Central memory CD8-positive, alpha-beta T cell (primary cell): ENCODE data around the gene IP6K3.

Experiments used
- ATAC-seq: fragments of 150-1000 bp; cut with Tn5 transposase; replicated peaks from 2 replicates; pipeline ENCODE4 v1.10.0; 2022; ENCODE audit warnings: mild to moderate bottlenecking, moderate FRiP score, moderate number of reproducible peaks; ENCODE audit not compliant: poor library complexity, severe bottlenecking; ENCODE audit errors: extremely low read depth
- DNase-seq, 2 donors: peaks; one replicate each; pipeline ENCODE4 v3.0.0; 2021; ENCODE audit warnings: low spot score in 2 of 2
- H3K27ac Mint-ChIP-seq: one replicate; pipeline ENCODE4 v1.8.0; 2022; ENCODE audit warnings: low read depth, mild to moderate bottlenecking, moderate library complexity, mixed read lengths
- H3K27me3 Mint-ChIP-seq: one replicate; pipeline ENCODE4 v1.8.0; 2022; ENCODE audit warnings: mixed read lengths
- H3K36me3 Mint-ChIP-seq: one replicate; pipeline ENCODE4 v1.8.0; 2022; ENCODE audit warnings: mild to moderate bottlenecking, moderate library complexity, mixed read lengths; ENCODE audit not compliant: insufficient read depth
- H3K4me1 Mint-ChIP-seq: one replicate; pipeline ENCODE4 v1.8.0; 2022; ENCODE audit warnings: mixed read lengths
- H3K4me3 Mint-ChIP-seq: one replicate; pipeline ENCODE4 v1.8.0; 2022; ENCODE audit warnings: mild to moderate bottlenecking, moderate library complexity, mixed read lengths
- H3K9me3 Mint-ChIP-seq: one replicate; pipeline ENCODE4 v1.8.0; 2022; ENCODE audit warnings: mixed read lengths

Gene IP6K3

GRCh38 chr6:33750244-33750991 lies 3.7 kb upstream of the IP6K3 start:
- Mint-ChIP-seq H3K4me3 (no peak overlapping the region), H3K27me3 (peaks cover 15% of the 10 kb centered on the region), H3K9me3 (no peaks in the 10 kb centered on the region), H3K27ac (no peak overlapping the region), H3K36me3 (no peaks in the 10 kb centered on the region), H3K4me1 (no peaks in the 10 kb centered on the region)
- DNase-seq (no peak), ATAC-seq (no peak)

GRCh38 chr6:33749401-33749800 lies 2.7 kb upstream of the IP6K3 start:
- DNase-seq: no peak
- Mint-ChIP-seq H3K4me1 (no peaks in the 10 kb centered on the region), H3K9me3 (no peaks in the 10 kb centered on the region), H3K27me3 (peaks cover 15% of the 10 kb centered on the region), H3K36me3 (no peaks in the 10 kb centered on the region), H3K27ac (no peak overlapping the region), H3K4me3 (no peak overlapping the region)
- ATAC-seq: no peak

- Mint-ChIP-seq H3K36me3 (no peaks in the 10 kb centered on the region), H3K4me1 (no peaks in the 10 kb centered on the region), H3K4me3 (no peak overlapping the region), H3K27me3 (peaks cover 15% of the 10 kb centered on the region), H3K27ac (no peak overlapping the region), H3K9me3 (no peaks in the 10 kb centered on the region)
- DNase-seq: no peak
- no peak for ATAC-seq
These were observed 2.1 kb upstream of the IP6K3 start for GRCh38 chr6:33748841-33749240.

DNA sequence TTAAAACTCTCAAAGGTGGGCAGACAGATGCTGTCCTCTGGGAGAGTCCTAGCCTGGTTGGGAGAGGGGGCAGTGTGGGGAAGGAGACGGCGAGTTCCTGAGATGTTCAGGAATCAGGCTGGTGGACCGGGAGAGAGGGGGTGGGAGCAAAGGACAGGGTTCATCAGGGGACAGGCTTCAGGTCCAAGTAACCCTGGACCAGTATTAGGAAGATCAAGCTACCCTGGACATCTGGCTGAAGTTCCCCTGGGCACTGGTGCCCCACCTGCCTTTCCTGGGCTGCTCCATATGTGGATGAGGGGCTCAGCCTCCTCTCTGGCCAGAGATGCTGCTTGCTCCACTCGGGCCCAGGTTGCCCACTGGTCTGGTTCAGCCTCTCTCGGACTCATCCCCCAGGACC lies 1.1 kb upstream of the IP6K3 start:
- Mint-ChIP-seq H3K9me3 (no peaks in the 10 kb centered on the region), H3K4me3 (no peak overlapping the region), H3K27me3 (peaks cover 20% of the 10 kb centered on the region), H3K4me1 (no peaks in the 10 kb centered on the region), H3K27ac (no peak overlapping the region), H3K36me3 (no peaks in the 10 kb centered on the region)
- DNase-seq (no peak), ATAC-seq (no peak)

DNA sequence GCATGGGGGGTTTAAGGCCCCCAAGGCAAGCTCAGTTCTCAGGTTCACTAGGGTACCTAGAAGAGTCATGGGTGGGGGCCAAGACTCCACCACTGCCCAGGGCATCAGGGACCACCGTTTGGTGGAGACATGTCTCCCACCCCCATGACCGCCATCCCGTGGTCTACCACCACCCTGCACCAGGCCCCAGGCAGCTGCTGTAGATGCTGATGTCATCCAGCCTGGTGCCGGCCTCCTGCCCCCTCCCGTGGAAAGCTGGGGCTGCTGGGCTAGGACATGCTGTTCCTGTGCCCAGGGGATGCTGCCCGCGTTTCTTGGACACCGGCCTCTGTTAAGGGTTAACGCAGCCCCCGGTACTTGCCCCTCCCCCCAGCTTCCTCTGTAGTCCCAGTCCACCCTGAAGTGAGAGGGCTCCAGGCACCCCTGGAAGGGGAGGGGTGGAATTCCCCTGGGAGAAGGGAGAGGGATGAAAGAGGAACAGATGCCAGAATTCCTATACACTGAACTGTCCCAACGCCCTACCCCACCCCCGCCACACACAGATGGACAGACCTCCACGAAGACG lies 587 bp downstream of the IP6K3 start:
- Mint-ChIP-seq H3K27me3 (peaks cover 29% of the 10 kb centered on the region), H3K4me3 (no peak overlapping the region), H3K9me3 (no peaks in the 10 kb centered on the region), H3K4me1 (no peaks in the 10 kb centered on the region), H3K36me3 (no peaks in the 10 kb centered on the region), H3K27ac (no peak overlapping the region)
- DNase-seq (no peak), ATAC-seq (no peak)

- no peaks in the 10 kb centered on the region for H3K4me1 Mint-ChIP-seq
- peaks cover 29% of the 10 kb centered on the region for H3K27me3 Mint-ChIP-seq
- no peaks in the 10 kb centered on the region for H3K9me3 Mint-ChIP-seq
- no peak for ATAC-seq
- H3K27ac Mint-ChIP-seq: no peak overlapping the region
- no peaks in the 10 kb centered on the region for H3K36me3 Mint-ChIP-seq
- H3K4me3 Mint-ChIP-seq: no peak overlapping the region
- no peak for DNase-seq
These were observed 1.2 kb downstream of the IP6K3 start for GRCh38 chr6:33745548-33745947.

DNA sequence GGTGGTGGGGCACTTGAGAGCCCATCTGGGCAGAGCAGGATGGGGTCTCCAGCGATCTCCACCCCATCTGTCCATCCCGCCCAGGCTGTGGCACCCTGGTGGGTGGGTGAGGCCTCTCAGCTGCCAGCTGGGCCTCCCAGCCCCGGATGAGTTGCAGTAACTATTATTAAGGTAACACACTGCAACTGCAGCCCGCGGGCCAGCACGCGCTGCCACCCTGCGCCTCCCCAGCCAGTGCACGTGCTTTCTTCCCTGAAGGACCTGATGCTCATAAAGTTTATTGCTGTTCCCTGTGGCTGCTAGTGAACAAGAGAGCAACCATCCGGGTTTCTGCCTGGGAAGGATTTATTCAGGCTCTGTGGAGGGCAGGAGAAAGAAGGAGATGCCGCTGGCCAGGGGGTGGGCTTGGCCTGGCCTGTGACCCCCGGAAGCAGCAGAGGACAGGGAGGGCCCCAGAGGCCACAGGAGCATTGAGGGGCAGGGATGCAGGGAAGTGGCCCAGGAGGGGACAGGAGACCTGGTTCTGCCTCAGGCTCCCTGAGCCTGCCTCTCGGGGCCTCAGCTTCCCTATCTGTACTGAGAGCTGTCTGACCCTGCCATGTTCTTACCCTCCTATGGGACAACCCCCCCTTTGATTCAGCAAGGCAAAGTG lies 1.7 kb downstream of the IP6K3 start:
- H3K9me3 Mint-ChIP-seq: no peaks in the 10 kb centered on the region
- ATAC-seq (no peak), DNase-seq (no peak)
- no peak overlapping the region for H3K4me3 Mint-ChIP-seq
- H3K36me3 Mint-ChIP-seq: no peaks in the 10 kb centered on the region
- no peaks in the 10 kb centered on the region for H3K4me1 Mint-ChIP-seq
- peaks cover 29% of the 10 kb centered on the region for H3K27me3 Mint-ChIP-seq
- H3K27ac Mint-ChIP-seq: no peak overlapping the region

- DNase-seq (peak; percentile 48 to 54), ATAC-seq (peak; percentile 68)
- no peak overlapping the region for H3K27ac Mint-ChIP-seq
- H3K9me3 Mint-ChIP-seq: no peaks in the 10 kb centered on the region
- H3K36me3 Mint-ChIP-seq: no peaks in the 10 kb centered on the region
- H3K4me3 Mint-ChIP-seq: no peak overlapping the region
- H3K4me1 Mint-ChIP-seq: no peaks in the 10 kb centered on the region
- H3K27me3 Mint-ChIP-seq: peaks cover 29% of the 10 kb centered on the region
These were observed 2.5 kb downstream of the IP6K3 start for GRCh38 chr6:33744001-33744848.

- Mint-ChIP-seq H3K27ac (no peak overlapping the region), H3K27me3 (peaks cover 25% of the 10 kb centered on the region), H3K4me3 (no peak overlapping the region), H3K9me3 (no peaks in the 10 kb centered on the region), H3K36me3 (no peaks in the 10 kb centered on the region), H3K4me1 (no peaks in the 10 kb centered on the region)
- ATAC-seq: no peak
- DNase-seq: no peak
These were observed 3.9 kb downstream of the IP6K3 start for GRCh38 chr6:33742837-33743236.

- Mint-ChIP-seq H3K9me3 (no peaks in the 10 kb centered on the region), H3K4me3 (no peak overlapping the region), H3K36me3 (no peaks in the 10 kb centered on the region), H3K27me3 (peaks cover 17% of the 10 kb centered on the region), H3K4me1 (no peaks in the 10 kb centered on the region), H3K27ac (no peak overlapping the region)
- ATAC-seq (no peak), DNase-seq (no peak)
These were observed 4.6 kb downstream of the IP6K3 start for GRCh38 chr6:33742092-33742491.

GRCh38 chr6:33740794-33741193 lies 5.9 kb downstream of the IP6K3 start:
- no peaks in the 10 kb centered on the region for H3K4me1 Mint-ChIP-seq
- no peak overlapping the region for H3K27ac Mint-ChIP-seq
- ATAC-seq: no peak
- no peaks in the 10 kb centered on the region for H3K9me3 Mint-ChIP-seq
- no peak for DNase-seq
- H3K36me3 Mint-ChIP-seq: no peaks in the 10 kb centered on the region
- peaks cover 15% of the 10 kb centered on the region for H3K27me3 Mint-ChIP-seq
- no peak overlapping the region for H3K4me3 Mint-ChIP-seq

DNA sequence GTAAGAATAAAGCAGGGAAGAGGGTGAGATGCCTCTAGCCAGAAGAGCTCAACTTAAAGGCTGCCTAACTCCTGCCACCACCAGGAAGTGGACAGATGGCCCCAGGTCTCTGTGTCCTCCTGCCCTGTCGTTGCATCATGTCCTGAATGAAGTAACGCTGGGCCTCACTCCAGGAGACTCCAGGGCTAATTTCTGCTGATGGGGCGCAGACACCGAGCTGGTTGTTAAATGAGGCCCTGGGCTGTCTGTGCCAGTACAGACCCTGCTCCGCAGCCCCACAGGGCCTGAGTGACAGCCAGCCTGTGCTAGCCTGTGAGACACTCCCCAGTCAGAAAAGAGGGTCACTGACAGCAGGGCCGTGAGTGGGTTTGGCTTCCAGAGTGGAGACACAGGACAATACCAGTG lies 6.5 kb downstream of the IP6K3 start:
- no peak for ATAC-seq
- H3K36me3 Mint-ChIP-seq: no peaks in the 10 kb centered on the region

More for the DNA sequence above, 6.5 kb downstream of the IP6K3 start:
- no peak for DNase-seq
- Mint-ChIP-seq H3K4me1 (no peaks in the 10 kb centered on the region), H3K4me3 (no peak overlapping the region), H3K27ac (no peak overlapping the region), H3K9me3 (no peaks in the 10 kb centered on the region), H3K27me3 (peaks cover 15% of the 10 kb centered on the region)
